ENCODE results near the gene USP13.
"Not testable (repeated sequence)": the region's sequence is repeated elsewhere in the genome, so short reads cannot be mapped to it uniquely, and the experiment has no call there.

USP13 gene

DNA sequence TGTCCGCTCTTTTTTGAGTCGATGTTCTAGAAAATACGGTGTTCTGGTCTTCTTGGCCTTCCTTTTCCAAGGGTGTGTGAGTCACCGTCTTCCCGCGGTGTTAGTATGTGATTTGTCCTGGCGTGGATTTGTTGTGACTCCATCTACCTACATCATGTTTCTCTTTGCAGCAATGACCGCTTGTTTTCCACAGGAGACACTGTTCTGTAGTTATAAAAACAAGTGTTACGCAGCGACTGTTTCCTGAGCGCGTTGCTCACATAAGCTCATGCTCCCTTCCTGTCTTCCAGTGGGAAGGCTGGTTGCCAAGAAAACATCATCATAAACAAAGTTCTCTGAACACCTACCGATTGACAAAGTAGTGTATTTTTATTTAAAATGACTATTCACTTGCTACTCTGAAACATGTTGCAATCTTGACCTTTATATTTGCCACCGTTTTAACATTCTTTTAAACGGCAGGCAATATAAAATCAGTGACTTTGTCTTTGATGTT, 19.0 kb downstream of the USP13 start:
- H3K4me3 Mint-ChIP-seq, result no peak overlapping the region
- H3K27ac Mint-ChIP-seq, result no peak overlapping the region
- peaks cover 11% of the 10 kb centered on the region for H3K4me1 Mint-ChIP-seq (ENCODE audit: low read depth)
- no peak for DNase-seq
- no peaks in the 10 kb centered on the region for H3K27me3 Mint-ChIP-seq
- H3K36me3 Mint-ChIP-seq (ENCODE audit: low read depth), result peaks cover 6% of the 10 kb centered on the region
- H3K9me3 Mint-ChIP-seq, result no peaks in the 10 kb centered on the region

- Mint-ChIP-seq H3K27ac (no peak overlapping the region), H3K4me1 (ENCODE audit: low read depth) (peaks cover 11% of the 10 kb centered on the region), H3K9me3 (no peaks in the 10 kb centered on the region), H3K4me3 (no peak overlapping the region), H3K36me3 (ENCODE audit: low read depth) (peaks cover 6% of the 10 kb centered on the region), H3K27me3 (no peaks in the 10 kb centered on the region)
- no peak for DNase-seq
These were observed 20.1 kb downstream of the USP13 start for GRCh38 chr3:179672918-179673317.

GRCh38 chr3:179673523-179673922, 20.7 kb downstream of the USP13 start:
- H3K9me3 Mint-ChIP-seq, result no peaks in the 10 kb centered on the region
- no peaks in the 10 kb centered on the region for H3K27me3 Mint-ChIP-seq
- no peak overlapping the region for H3K27ac Mint-ChIP-seq
- peaks cover 6% of the 10 kb centered on the region for H3K36me3 Mint-ChIP-seq (ENCODE audit: low read depth)
- no peak for DNase-seq
- H3K4me3 Mint-ChIP-seq, result no peak overlapping the region
- peaks cover 11% of the 10 kb centered on the region for H3K4me1 Mint-ChIP-seq (ENCODE audit: low read depth)

DNA sequence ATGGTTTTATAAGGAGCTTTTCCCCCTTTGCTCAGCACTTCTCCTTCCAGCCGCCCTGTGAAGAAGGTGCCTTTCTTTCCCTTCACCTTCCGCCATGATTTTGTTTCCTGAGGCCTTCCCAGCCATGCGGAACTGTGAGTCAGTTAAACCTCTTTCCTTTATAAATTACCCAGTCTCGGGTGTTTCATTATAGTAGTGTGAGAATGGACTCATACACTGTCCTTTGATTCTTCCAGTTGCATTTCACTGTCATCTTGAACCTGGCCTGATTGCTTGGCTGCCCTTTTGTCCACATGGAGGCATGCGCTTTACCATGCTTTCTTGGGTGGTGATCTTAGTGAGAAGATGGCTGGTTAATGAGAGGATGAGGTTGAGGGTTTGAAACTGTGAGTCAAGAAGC, 23.2 kb downstream of the USP13 start:
- DNase-seq, result no peak
- Mint-ChIP-seq H3K4me3 (no peak overlapping the region), H3K27ac (no peak overlapping the region), H3K36me3 (ENCODE audit: low read depth) (peaks cover 6% of the 10 kb centered on the region), H3K4me1 (ENCODE audit: low read depth) (peaks cover 11% of the 10 kb centered on the region), H3K9me3 (no peaks in the 10 kb centered on the region), H3K27me3 (no peaks in the 10 kb centered on the region)

DNA sequence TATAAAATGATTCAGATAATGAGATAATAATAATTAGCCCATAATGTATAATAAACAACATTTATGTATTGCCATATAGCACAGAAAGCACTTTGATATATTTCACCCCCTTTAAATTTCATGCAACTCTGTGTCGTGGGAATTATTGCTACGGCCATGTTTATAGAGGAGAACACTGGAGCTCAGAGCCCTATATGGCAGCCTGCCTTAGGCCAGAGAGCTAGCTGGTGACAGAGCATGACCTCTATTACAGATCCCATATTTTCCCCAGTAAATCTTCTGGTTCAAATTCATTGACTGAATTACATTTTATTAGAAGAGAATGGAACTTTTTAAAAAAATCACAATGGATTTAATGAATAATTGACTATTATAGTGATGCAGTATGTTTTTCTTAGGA, 25.0 kb downstream of the USP13 start:
- no peak overlapping the region for H3K27ac Mint-ChIP-seq
- no peak overlapping the region for H3K4me3 Mint-ChIP-seq
- no peaks in the 10 kb centered on the region for H3K9me3 Mint-ChIP-seq
- DNase-seq, result no peak
- peaks cover 12% of the 10 kb centered on the region for H3K36me3 Mint-ChIP-seq (ENCODE audit: low read depth)
- peaks cover 9% of the 10 kb centered on the region for H3K4me1 Mint-ChIP-seq (ENCODE audit: low read depth)
- no peaks in the 10 kb centered on the region for H3K27me3 Mint-ChIP-seq

DNA sequence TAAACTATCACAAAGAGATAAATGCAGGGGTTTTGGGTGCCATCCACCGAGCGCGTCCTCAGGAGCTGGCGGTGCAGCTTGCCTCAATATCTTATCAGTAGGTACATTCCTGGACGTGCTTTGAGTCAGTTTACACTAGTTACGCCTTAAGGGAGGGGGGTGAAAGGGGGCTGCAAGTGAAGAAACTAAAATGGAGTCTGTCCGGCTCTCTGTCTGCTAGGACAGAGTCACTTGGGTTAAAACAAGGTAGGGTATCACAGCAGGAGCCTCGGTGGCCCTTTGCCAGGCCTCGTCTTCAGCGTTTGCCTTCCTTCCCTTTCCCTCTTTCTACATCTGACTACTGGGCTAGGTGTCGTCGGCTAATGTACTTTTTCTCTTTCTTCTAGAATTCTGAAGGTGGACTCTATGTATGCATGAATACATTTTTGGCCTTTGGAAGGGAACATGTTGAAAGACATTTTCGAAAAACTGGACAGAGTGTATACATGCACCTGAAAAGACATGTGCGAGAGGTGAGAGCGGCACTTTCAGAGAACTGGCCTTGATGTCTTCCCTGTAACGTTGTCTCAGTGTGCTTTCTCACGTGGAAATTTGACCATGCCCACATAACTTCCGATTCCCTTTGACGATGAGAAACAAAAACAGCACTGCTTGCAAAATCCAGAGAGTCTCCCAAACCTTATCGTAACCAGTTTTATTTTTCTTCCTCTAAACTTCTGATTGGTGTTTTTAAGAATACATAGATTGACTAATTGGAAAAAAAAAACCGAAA, 28.8 kb downstream of the USP13 start:
- no peaks in the 10 kb centered on the region for H3K27me3 Mint-ChIP-seq
- DNase-seq, result no peak
- no peaks in the 10 kb centered on the region for H3K4me1 Mint-ChIP-seq (ENCODE audit: low read depth)
- H3K9me3 Mint-ChIP-seq, result no peaks in the 10 kb centered on the region
- H3K36me3 Mint-ChIP-seq (ENCODE audit: low read depth), result peaks cover 22% of the 10 kb centered on the region
- H3K4me3 Mint-ChIP-seq, result no peak overlapping the region
- H3K27ac Mint-ChIP-seq, result no peak overlapping the region

- no peaks in the 10 kb centered on the region for H3K4me1 Mint-ChIP-seq (ENCODE audit: low read depth)
- H3K27me3 Mint-ChIP-seq, result no peaks in the 10 kb centered on the region
- H3K9me3 Mint-ChIP-seq, result no peaks in the 10 kb centered on the region
- no peak overlapping the region for H3K27ac Mint-ChIP-seq
- H3K36me3 Mint-ChIP-seq (ENCODE audit: low read depth), result peaks cover 22% of the 10 kb centered on the region
- no peak for DNase-seq
- no peak overlapping the region for H3K4me3 Mint-ChIP-seq
These were observed 29.7 kb downstream of the USP13 start for GRCh38 chr3:179682426-179683080.

DNA sequence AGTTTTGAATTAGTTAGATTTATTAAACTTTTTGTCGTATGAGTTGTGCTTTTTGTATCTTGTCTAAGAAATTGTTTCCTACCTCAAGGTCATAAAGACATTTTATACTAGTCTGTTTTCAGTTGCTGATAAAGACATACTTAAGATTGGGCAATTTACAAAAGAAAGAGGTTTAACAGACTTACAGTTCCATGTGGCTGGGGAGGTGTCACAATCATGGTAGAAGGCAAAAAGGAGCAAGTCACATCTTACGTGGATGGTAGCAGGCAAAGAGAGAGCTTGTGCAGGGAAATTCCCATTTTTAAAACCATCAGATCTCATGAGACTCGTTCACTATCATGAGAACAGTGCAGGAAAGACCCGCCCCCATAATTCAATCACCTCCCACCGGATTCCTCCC, 30.4 kb downstream of the USP13 start:
- not testable (repeated sequence) for H3K4me3 Mint-ChIP-seq; H3K9me3 Mint-ChIP-seq; H3K27ac Mint-ChIP-seq; H3K27me3 Mint-ChIP-seq; H3K4me1 Mint-ChIP-seq (ENCODE audit: low read depth); DNase-seq
- H3K36me3 Mint-ChIP-seq (ENCODE audit: low read depth), result peaks cover 22% of the 10 kb centered on the region

DNA sequence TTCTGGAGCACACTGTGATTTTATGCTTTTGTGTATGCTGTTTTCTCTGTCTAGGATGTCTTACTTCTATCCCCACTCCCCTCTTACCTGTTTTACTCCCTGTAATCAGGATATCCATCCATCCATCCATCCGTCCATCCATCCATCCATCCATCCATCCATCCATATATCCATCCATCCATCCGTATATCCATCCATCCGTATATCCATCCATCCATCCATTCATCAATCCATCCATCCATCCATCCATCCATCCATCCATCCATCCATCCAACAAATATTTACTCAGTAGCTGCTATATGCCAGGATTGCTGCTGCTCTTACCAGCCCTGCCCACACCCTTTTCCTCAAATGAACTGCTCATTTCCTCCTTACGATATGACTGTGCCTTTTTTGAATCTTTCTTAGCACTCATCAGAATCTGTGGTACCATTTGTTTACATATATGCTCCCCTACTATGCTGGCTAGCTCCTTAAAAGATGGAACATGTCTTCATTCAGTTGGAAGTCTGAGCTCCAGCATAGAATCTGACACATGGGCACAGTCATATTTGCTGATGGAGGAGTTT, 35.2 kb downstream of the USP13 start:
- Mint-ChIP-seq H3K9me3 (no peaks in the 10 kb centered on the region), H3K36me3 (ENCODE audit: low read depth) (peaks cover 33% of the 10 kb centered on the region), H3K27me3 (no peaks in the 10 kb centered on the region), H3K27ac (no peak overlapping the region), H3K4me3 (no peak overlapping the region), H3K4me1 (ENCODE audit: low read depth) (no peaks in the 10 kb centered on the region)
- no peak for DNase-seq

DNA sequence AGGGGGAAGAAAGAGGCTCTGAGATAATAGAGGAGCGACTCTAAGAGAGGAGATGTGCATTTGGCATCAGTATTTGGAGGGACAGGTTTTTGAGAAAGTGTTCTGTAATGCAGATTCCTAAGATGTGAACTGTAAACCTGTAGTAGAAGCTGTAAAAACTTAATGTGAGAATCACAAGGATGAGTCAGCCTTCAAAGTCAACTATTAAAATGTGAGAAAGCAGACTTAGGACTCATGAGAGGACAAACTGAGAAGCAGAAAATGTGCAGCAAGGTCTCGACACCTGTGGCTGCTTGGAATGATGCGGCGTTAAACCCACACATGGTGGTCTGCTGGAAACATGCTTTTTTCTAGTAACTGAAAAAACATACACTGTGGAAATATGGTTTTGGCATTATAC, 36.0 kb downstream of the USP13 start:
- Mint-ChIP-seq H3K4me1 (ENCODE audit: low read depth) (no peaks in the 10 kb centered on the region), H3K9me3 (no peaks in the 10 kb centered on the region), H3K4me3 (no peak overlapping the region), H3K36me3 (ENCODE audit: low read depth) (peaks cover 29% of the 10 kb centered on the region), H3K27me3 (no peaks in the 10 kb centered on the region), H3K27ac (peak overlapping the region; percentile 5)
- DNase-seq, result no peak

DNA sequence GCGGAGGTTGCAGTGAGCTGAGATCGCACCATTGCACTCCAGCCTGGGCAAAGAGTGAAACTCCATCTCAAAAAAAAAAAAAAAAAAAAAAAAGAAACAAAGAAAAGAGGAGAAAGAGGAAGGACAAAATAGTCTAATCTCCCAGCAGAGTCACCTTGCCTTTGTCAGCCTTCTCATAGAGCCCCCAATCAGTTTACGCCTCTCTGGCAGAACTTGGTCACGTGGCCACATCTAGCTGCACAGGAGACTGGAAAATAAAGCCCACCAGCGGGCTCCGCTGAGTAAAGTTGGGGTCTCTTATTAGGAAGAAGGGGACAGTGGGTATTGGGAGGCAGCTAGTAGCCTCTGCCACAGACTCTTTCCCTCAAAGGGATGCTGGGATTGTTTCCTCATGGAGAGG, 41.9 kb downstream of the USP13 start:
- no peak for DNase-seq
- no peak overlapping the region for H3K27ac Mint-ChIP-seq
- no peaks in the 10 kb centered on the region for H3K27me3 Mint-ChIP-seq
- no peak overlapping the region for H3K4me3 Mint-ChIP-seq
- H3K36me3 Mint-ChIP-seq (ENCODE audit: low read depth), result peaks cover 26% of the 10 kb centered on the region
- no peaks in the 10 kb centered on the region for H3K4me1 Mint-ChIP-seq (ENCODE audit: low read depth)
- no peaks in the 10 kb centered on the region for H3K9me3 Mint-ChIP-seq

DNA sequence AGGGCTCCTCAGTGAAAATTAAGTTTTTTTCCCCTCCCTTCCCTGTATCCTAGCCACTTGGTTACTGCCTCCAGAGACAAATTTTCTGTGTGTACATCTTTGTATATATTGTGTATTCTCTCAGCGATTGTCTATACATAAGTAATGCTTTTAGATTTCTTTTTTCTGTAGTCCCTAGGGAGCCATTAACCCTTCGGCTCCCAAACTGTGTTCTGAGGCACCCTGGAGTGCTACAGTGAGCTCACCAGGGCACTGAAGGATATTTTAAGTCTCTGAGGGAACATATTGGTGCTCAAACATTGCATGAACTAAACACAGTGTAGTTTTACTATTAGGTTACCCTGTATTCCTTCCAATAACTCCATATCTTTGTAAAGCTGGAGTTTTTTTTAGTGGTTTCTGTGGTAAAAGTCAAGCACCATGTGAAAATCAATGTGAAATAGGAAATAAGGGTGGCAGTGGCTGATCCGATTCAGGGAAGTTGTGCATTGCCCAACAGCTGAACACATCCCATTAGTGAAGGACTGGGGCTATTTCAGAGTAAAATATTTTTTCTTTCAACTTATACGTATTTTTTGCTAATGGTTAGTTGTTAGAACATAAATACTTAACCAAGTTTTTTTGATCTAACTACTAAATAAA, 43.0 kb downstream of the USP13 start:
- no peaks in the 10 kb centered on the region for H3K27me3 Mint-ChIP-seq
- H3K27ac Mint-ChIP-seq, result no peak overlapping the region
- no peak overlapping the region for H3K4me3 Mint-ChIP-seq
- H3K36me3 Mint-ChIP-seq (ENCODE audit: low read depth), result peaks cover 26% of the 10 kb centered on the region
- DNase-seq, result no peak
- H3K4me1 Mint-ChIP-seq (ENCODE audit: low read depth), result no peaks in the 10 kb centered on the region
- H3K9me3 Mint-ChIP-seq, result no peaks in the 10 kb centered on the region

DNA sequence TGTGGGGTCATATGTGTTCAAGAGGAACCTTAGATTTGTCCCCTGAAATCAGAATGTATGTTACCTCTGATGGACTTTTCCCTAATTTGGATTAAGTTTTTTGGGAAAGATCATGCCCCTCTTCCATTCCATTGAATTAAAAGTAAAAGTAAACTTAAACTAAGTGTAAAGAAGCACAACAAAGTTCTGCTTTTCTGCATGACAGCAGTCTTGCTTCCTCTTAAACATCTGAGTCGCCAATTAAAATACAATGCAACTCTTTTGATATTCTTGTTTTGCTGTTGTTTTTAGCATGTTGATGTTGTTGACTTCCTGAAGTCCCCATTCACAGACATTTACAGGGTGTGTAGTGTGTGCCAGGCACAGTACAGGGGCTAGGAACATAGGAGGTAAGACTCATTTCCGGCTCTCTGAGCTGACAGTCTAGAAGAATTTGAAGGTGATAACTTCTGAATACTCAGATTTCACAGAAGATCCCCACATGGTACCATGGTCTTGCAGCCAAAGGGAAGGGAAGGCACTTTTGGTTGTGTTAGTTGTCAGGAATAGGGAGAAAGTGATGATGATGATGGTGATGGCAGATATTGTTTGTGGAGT, 45.0 kb downstream of the USP13 start:
- no peak for DNase-seq
- Mint-ChIP-seq H3K27me3 (no peaks in the 10 kb centered on the region), H3K36me3 (ENCODE audit: low read depth) (peaks cover 30% of the 10 kb centered on the region), H3K4me3 (no peak overlapping the region), H3K27ac (no peak overlapping the region), H3K4me1 (ENCODE audit: low read depth) (no peaks in the 10 kb centered on the region), H3K9me3 (no peaks in the 10 kb centered on the region)

DNA sequence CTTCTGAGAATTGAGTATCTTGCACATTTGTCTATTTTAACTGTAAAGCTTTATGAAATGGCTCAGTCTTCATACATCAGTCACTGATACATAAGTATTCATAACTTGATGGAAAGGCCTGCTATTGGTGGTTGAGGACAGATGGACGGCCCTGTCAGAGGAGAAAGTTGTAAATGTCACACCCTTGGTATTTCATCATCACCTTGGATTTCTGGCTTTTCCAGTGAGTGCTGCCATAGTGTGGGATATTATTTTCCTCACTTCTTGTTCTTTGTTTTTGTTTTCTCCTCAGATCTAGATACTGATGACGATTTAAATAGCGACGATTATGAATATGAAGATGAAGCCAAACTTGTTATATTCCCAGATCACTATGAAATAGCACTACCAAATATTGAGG, 47.9 kb downstream of the USP13 start:
- DNase-seq, result no peak
- Mint-ChIP-seq H3K36me3 (ENCODE audit: low read depth) (peaks cover 18% of the 10 kb centered on the region), H3K27ac (no peak overlapping the region), H3K9me3 (no peaks in the 10 kb centered on the region), H3K4me1 (ENCODE audit: low read depth) (no peaks in the 10 kb centered on the region), H3K4me3 (no peak overlapping the region), H3K27me3 (no peaks in the 10 kb centered on the region)

Data from activated T-cell treated with anti-CD3 and anti-CD28 coated beads, Interleukin-2, amount 50 U/mL, for 24 hours (primary cell).